Ishikawa (cell line): ENCODE results near the gene ARMC7.

ENCODE experiments used
- CEBPB ChIP-seq: IDR thresholded peaks from 2 replicates; pipeline ENCODE4 v1.6.1; 2012
- CREB1 ChIP-seq: IDR thresholded peaks from 2 replicates; pipeline ENCODE4 v1.6.1; 2012; ENCODE audit warnings: low read depth
- EGR1 ChIP-seq: IDR thresholded peaks from 2 replicates; pipeline ENCODE4 v1.6.1; 2012
- EP300 ChIP-seq: IDR thresholded peaks from 2 replicates; pipeline ENCODE4 v1.6.1; 2012; ENCODE audit warnings: borderline replicate concordance
- FOXM1 ChIP-seq: IDR thresholded peaks from 2 replicates; pipeline ENCODE4 v1.6.1; 2012; ENCODE audit warnings: low read depth, borderline replicate concordance
- MAX ChIP-seq: IDR thresholded peaks from 2 replicates; pipeline ENCODE4 v1.6.1; 2012
- NFIC ChIP-seq: IDR thresholded peaks from 2 replicates; pipeline ENCODE4 v1.6.1; 2012
- RAD21 ChIP-seq: IDR thresholded peaks from 2 replicates; pipeline ENCODE4 v1.6.1; 2012; ENCODE audit warnings: low read depth
- TAF1 ChIP-seq: IDR thresholded peaks from 2 replicates; pipeline ENCODE4 v1.6.1; 2012; ENCODE audit warnings: low read depth, mild to moderate bottlenecking
- TCF12 ChIP-seq: IDR thresholded peaks from 2 replicates; pipeline ENCODE4 v1.6.1; 2012; ENCODE audit warnings: low read depth
- TEAD4 ChIP-seq: IDR thresholded peaks from 2 replicates; pipeline ENCODE4 v1.6.1; 2012
- USF1 ChIP-seq: IDR thresholded peaks from 2 replicates; pipeline ENCODE4 v1.6.1; 2012
- YY1 ChIP-seq: IDR thresholded peaks from 2 replicates; pipeline ENCODE4 v1.6.1; 2012; ENCODE audit warnings: low read depth
- ZBTB7A ChIP-seq: IDR thresholded peaks from 2 replicates; pipeline ENCODE4 v1.6.1; 2012; ENCODE audit warnings: low read depth
- TF ChIP-seq, protein P1 (sequence below): IDR thresholded peaks from 2 replicates; pipeline ENCODE4 v1.6.1; 2012; ENCODE audit warnings: low read depth, mild to moderate bottlenecking

Gene ARMC7

DNA sequence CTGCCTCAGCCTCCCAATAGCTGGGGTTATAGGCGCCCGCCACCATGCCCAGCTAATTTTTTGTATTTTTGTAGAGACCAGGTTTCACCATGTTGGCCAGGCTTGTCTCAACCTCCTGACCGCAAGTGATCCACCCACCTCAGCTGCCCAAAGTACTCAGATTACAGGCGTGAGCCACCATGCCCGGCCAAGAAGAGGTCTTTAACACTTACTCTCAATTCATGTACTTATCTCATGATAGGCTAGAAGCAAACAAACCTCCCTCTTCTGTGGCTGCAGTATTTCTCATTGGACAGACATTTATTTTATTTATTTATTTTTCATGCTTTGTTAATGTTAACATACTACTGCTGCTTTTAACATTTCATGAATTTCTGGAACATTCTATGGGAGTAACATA is 28.8 kb downstream of the ARMC7 start:
- TF ChIP-seq USF1: no peak
- TF ChIP-seq RAD21: no peak
- no peak for TF ChIP-seq MAX
- no peak for TF ChIP-seq ZBTB7A
- TF ChIP-seq TAF1: no peak
- TF ChIP-seq NFIC: no peak
- no peak for TF ChIP-seq CEBPB
- TF ChIP-seq TEAD4: no peak
- TF ChIP-seq, protein P1, sequence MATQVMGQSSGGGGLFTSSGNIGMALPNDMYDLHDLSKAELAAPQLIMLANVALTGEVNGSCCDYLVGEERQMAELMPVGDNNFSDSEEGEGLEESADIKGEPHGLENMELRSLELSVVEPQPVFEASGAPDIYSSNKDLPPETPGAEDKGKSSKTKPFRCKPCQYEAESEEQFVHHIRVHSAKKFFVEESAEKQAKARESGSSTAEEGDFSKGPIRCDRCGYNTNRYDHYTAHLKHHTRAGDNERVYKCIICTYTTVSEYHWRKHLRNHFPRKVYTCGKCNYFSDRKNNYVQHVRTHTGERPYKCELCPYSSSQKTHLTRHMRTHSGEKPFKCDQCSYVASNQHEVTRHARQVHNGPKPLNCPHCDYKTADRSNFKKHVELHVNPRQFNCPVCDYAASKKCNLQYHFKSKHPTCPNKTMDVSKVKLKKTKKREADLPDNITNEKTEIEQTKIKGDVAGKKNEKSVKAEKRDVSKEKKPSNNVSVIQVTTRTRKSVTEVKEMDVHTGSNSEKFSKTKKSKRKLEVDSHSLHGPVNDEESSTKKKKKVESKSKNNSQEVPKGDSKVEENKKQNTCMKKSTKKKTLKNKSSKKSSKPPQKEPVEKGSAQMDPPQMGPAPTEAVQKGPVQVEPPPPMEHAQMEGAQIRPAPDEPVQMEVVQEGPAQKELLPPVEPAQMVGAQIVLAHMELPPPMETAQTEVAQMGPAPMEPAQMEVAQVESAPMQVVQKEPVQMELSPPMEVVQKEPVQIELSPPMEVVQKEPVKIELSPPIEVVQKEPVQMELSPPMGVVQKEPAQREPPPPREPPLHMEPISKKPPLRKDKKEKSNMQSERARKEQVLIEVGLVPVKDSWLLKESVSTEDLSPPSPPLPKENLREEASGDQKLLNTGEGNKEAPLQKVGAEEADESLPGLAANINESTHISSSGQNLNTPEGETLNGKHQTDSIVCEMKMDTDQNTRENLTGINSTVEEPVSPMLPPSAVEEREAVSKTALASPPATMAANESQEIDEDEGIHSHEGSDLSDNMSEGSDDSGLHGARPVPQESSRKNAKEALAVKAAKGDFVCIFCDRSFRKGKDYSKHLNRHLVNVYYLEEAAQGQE: no peak
- TF ChIP-seq TCF12: no peak
- no peak for TF ChIP-seq EP300

GRCh38 chr17:75142236-75142971 is 32.6 kb downstream of the ARMC7 start:
- TF ChIP-seq CEBPB: no peak
- TF ChIP-seq YY1: no peak

- TF ChIP-seq EP300: no peak
- TF ChIP-seq YY1: no peak
- no peak for TF ChIP-seq CREB1
- no peak for TF ChIP-seq USF1
Measured at GRCh38 chr17:75144816-75145512, 35.2 kb downstream of the ARMC7 start.

- TF ChIP-seq MAX (no peak), TAF1 (no peak), CEBPB (no peak), RAD21 (no peak), NFIC (no peak), CREB1 (no peak), ZBTB7A (no peak), YY1 (no peak), FOXM1 (no peak), TCF12 (no peak), TEAD4 (no peak), EGR1 (no peak)
- TF ChIP-seq, protein P1: no peak
Measured at GRCh38 chr17:75146592-75146991, 36.8 kb downstream of the ARMC7 start.

GRCh38 chr17:75147878-75148546 is 38.2 kb downstream of the ARMC7 start:
- TF ChIP-seq NFIC: no peak
- no peak for TF ChIP-seq RAD21

GRCh38 chr17:75151930-75152329 is 42.2 kb downstream of the ARMC7 start:
- TF ChIP-seq RAD21 (no peak), MAX (no peak), TAF1 (no peak), USF1 (no peak), NFIC (no peak), CEBPB (no peak), TCF12 (no peak)
